ENCODE results near the gene EXOSC7. TPM values are rescaled to one million over a fixed set of nuclear protein-coding genes. Genes with fewer than 3 reads are reported as not detected.

EXOSC7 gene
- total RNA-seq, 4 donors from 2014 or later = 33.1 to 57.5 (median 56.3) TPM

DNA sequence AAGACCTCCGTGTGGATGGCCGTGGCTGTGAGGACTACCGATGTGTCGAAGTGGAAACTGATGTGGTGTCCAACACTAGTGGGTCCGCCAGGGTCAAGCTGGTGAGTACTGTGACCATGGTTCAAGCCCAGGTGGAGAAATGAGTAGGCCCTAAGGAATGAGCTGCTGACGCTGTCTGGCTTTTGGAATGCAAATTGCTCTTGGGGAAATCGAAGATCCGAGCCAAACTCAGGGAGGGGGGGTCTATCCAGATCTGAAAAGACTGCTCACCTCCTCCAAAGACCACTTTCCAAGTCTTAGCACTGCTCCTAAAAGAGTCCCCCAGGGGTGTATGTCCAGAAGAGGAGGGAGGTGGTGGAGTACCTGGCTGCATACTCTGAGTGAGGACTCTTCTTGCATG, 13.1 kb downstream of the EXOSC7 start:
- H3K9me3 ChIP-seq = no peaks in the 10 kb centered on the region
- DNase-seq = no peak
- intact Hi-C loops (cut with DNase I) = loop anchor here (10.0 kb wide), 1 partner anchor 54 kb away; no protein-coding TSS in a partner anchor
- H3K36me3 ChIP-seq = no peaks in the 10 kb centered on the region
- TF ChIP-seq POLR2A (IDR thresholded peaks at IDR 0.05) = no peak
- TF ChIP-seq, protein P1, sequence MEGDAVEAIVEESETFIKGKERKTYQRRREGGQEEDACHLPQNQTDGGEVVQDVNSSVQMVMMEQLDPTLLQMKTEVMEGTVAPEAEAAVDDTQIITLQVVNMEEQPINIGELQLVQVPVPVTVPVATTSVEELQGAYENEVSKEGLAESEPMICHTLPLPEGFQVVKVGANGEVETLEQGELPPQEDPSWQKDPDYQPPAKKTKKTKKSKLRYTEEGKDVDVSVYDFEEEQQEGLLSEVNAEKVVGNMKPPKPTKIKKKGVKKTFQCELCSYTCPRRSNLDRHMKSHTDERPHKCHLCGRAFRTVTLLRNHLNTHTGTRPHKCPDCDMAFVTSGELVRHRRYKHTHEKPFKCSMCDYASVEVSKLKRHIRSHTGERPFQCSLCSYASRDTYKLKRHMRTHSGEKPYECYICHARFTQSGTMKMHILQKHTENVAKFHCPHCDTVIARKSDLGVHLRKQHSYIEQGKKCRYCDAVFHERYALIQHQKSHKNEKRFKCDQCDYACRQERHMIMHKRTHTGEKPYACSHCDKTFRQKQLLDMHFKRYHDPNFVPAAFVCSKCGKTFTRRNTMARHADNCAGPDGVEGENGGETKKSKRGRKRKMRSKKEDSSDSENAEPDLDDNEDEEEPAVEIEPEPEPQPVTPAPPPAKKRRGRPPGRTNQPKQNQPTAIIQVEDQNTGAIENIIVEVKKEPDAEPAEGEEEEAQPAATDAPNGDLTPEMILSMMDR (IDR thresholded peaks at IDR 0.05) = no peak
- no peaks in the 10 kb centered on the region for H3K27me3 ChIP-seq
- WGBS, 2 donors = 93 to 94% methylated on average over 8 of the region's 8 CpGs
- no peak overlapping the region for H3K27ac ChIP-seq
- H3K4me3 ChIP-seq (replicated peaks in 1 of 3) = no peak overlapping the region
- peaks cover 38 to 55% of the 10 kb centered on the region in 2 donors for H3K4me1 ChIP-seq

DNA sequence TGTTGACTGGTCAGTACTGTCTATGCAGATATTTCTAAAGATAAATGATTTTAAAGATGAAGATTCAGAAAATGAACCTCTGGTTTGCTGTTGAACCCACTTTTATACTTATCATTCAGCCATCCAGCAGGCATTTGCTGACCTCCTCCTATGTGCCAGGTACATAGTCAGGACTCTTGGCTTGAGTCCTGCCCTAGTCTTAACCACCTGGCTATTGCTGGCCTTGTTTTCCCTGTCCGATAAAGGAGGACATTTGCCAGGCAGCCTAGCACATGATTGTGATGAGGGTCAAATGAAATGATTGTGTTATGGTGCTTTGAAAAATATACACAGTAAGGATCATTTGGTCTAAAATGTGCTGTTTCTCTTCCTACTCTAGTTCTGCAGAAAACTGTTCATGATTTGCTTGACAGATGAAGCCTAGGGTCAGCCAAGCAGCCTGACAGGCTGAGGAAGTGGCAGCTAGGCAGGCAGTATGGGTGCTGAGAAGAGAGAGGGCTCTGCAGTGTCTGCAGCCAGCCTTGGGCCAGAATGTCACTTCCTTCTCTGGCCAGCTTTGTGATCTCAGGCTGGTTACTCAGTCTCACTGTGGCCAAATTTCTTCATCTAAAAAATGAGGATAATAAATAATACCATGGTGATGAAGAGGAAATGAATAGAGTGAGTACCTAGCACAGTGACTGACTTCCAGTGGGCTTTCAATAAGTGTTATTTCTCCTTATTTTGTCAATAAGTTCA, 13.8 kb downstream of the EXOSC7 start:
- H3K4me3 ChIP-seq (replicated peaks in 1 of 3) = no peak overlapping the region
- no peaks in the 10 kb centered on the region for H3K27me3 ChIP-seq
- peaks cover 38 to 55% of the 10 kb centered on the region in 2 donors for H3K4me1 ChIP-seq
- H3K27ac ChIP-seq = no peak overlapping the region
- DNase-seq = no peak
- H3K9me3 ChIP-seq = no peaks in the 10 kb centered on the region
- TF ChIP-seq, protein P1 (IDR thresholded peaks at IDR 0.05) = no peak
- intact Hi-C loops (cut with DNase I) = loop anchor here (10.0 kb wide), 1 partner anchor 55 kb away; no protein-coding TSS in a partner anchor
- H3K36me3 ChIP-seq = no peaks in the 10 kb centered on the region
- WGBS, 2 donors = 89 to 91% methylated on average over 1 of the region's 1 CpG

DNA sequence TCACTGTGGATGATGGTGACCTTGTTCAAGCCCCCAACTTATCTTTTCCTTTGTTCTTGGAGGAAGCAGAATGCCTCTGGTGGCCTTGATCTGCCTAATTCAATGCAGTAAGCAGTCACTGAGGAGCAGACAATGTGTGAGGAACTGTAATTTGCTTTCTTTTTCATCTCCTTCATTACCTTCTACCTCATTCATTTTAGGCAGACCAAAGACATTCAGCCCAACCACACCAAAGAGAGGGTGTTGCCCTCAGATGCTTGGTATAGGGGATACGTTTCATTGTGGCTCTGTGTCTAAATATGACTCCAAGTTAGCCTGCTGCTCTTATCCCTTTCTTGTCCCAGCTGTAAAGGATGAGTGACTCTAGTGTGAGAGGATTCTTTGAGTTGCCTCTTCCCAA, 15.3 kb downstream of the EXOSC7 start:
- intact Hi-C loops (cut with DNase I) = no loop called here
- Histone ChIP-seq H3K4me1 (peaks cover 43 to 57% of the 10 kb centered on the region in 2 donors), H3K27me3 (no peaks in the 10 kb centered on the region), H3K9me3 (no peaks in the 10 kb centered on the region), H3K27ac (peak overlapping the region in 1 of 3 donors; percentile 24), H3K36me3 (no peaks in the 10 kb centered on the region), H3K4me3 (replicated peaks in 1 of 3) (no peak overlapping the region)
- 88 to 95% methylated on average over 1 of the region's 1 CpG for WGBS, 2 donors
- TF ChIP-seq, protein P1 (IDR thresholded peaks at IDR 0.05) = no peak
- TF ChIP-seq POLR2A (IDR thresholded peaks at IDR 0.05) = no peak
- no peak for DNase-seq

DNA sequence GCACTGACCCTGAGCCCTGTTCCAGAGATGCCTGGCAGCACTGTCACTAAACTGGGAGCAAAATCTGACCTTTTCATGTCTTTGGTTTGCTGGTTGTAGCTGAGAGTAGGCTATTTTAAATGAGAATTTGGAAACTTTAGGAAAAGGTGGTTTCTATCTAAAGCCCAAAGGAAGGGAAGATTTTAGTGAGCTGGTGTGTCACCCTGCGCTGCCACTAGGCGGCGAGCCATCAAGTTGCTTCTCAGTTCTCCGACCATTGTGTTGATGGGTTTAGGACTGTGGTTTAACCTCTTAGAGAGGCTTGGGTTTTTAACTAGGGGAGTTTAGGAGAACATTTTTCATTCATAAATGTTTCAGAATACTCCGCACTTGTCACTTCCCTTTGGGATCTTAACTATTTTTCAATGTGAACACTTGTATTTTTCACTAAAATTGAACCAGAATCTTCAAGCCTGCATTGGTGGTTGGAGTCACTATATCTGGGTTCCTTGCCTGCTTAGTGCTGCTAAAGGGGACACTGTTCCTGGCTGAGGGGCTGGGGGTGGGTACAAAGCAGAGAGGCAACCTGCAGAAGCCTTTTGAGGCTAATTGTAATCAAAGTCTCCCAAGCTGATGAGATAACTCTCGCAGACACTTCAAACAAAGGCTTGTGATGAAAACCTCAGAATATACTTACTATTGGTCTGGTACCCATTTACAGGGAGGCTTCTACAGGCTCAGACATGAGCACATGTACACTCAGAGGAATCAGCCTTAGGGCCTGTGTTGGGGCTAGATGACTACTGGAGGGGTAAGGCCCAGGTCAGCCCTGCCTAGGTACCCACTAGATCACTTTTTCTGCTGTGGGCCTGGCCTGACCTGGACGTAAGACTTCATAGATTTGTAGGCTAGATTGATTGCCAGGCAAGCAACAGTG, 16.8 kb downstream of the EXOSC7 start:
- no peaks in the 10 kb centered on the region for H3K27me3 ChIP-seq
- DNase-seq = peak in 1 of 2 donors; percentile 20
- peak overlapping the region; percentile 32 to 86 (median 63) for H3K27ac ChIP-seq
- intact Hi-C loops (cut with DNase I) = no loop called here
- H3K4me3 ChIP-seq (replicated peaks in 1 of 3) = no peak overlapping the region
- 70 to 73% methylated on average over 7 of the region's 7 CpGs for WGBS, 2 donors
- peaks cover 35 to 42% of the 10 kb centered on the region in 2 donors for H3K4me1 ChIP-seq
- TF ChIP-seq, protein P1 (IDR thresholded peaks at IDR 0.05) = peak; percentile 30 to 63 (median 44)
- no peak for TF ChIP-seq POLR2A (IDR thresholded peaks at IDR 0.05)
- H3K36me3 ChIP-seq = peaks cover 3 to 10% of the 10 kb centered on the region in 2 donors
- no peaks in the 10 kb centered on the region for H3K9me3 ChIP-seq

Data from thyroid gland (tissue), 4 donors.